H1 (cell line): ENCODE measurements around the gene AASDH. TPM values are rescaled to one million over a fixed set of nuclear protein-coding genes. Genes with fewer than 3 reads are reported as not detected.

Experiments used
- CTCF ChIA-PET: fragments of 300-600 bp; sonication (Branson Sonifier 250); formaldehyde crosslinking; loops from one replicate; lab custom pipeline; 2021; ENCODE audit not compliant: partially characterized antibody; lab: Charles Lee
- POLR2A ChIA-PET: fragments of 300-600 bp; sonication (Branson Sonifier 250); formaldehyde crosslinking; loops from one replicate; lab custom pipeline; 2021; ENCODE audit warnings: inconsistent platforms; ENCODE audit not compliant: partially characterized antibody; lab: Charles Lee
- DNase-seq, 2 experiments: peaks; one replicate each; pipeline versions ENCODE4 v3.0.0 to v3.0.0-alpha.2; 2010 to 2022; ENCODE audit warnings: low spot score in 2 of 2, low read depth in 1 of 2, mixed read lengths in 1 of 2
- FAIRE-seq: peaks from 2 replicates; lab custom pipeline; 2011; peaks lifted over from hg19 to GRCh38; lab: Jason Lieb, UNC
- H2AFZ ChIP-seq: 2 replicates; pipeline ENCODE4 v1.8.1; 2012; ENCODE audit warnings: low read length, inconsistent platforms
- H2AK5ac ChIP-seq: 2 replicates; pipeline ENCODE4 v1.6.1; 2013; ENCODE audit warnings: low read depth, low read length
- H2BK120ac ChIP-seq: replicated peaks from 2 replicates; pipeline ENCODE3; 2013; ENCODE audit warnings: low read depth, low read length, inconsistent platforms
- H2BK12ac ChIP-seq: 2 replicates; pipeline ENCODE4 v1.6.1; 2013; ENCODE audit warnings: low read depth, low read length
- H2BK15ac ChIP-seq: 2 replicates; pipeline ENCODE4 v1.6.1; 2013; ENCODE audit warnings: low read length
- H2BK20ac ChIP-seq: 2 replicates; pipeline ENCODE4 v1.6.1; 2013; ENCODE audit warnings: low read length
- H2BK5ac ChIP-seq: 2 replicates; pipeline ENCODE4 v1.6.1; 2013; ENCODE audit warnings: low read depth, low read length
- H3K14ac ChIP-seq: 2 replicates; pipeline ENCODE4 v1.6.1; 2013; ENCODE audit warnings: inconsistent platforms; ENCODE audit not compliant: insufficient read length
- H3K18ac ChIP-seq: 2 replicates; pipeline ENCODE4 v1.6.1; 2013; ENCODE audit warnings: low read length; ENCODE audit errors: extremely low read depth
- H3K23ac ChIP-seq: 2 replicates; pipeline ENCODE4 v1.6.1; 2013; ENCODE audit warnings: inconsistent platforms; ENCODE audit not compliant: insufficient read length
- H3K23me2 ChIP-seq: 2 replicates; pipeline ENCODE4 v1.6.1; 2013; ENCODE audit warnings: low read depth, low read length
- H3K27ac ChIP-seq: 2 replicates; pipeline ENCODE4 v1.6.1; 2011; ENCODE audit warnings: low read depth, low read length, inconsistent platforms
- H3K27me3 ChIP-seq, 4 experiments: replicated peaks in 1 of 4; 1 replicate in 1 of 4; 2 replicates in 3 of 4; pipeline versions ENCODE4 v1.6.1 to v1.8.1; 2011 to 2013; ENCODE audit warnings: low read length in 3 of 4, mild to moderate bottlenecking in 3 of 4, inconsistent platforms in 2 of 4, mixed read lengths in 2 of 4, moderate library complexity in 1 of 4; ENCODE audit not compliant: control insufficient read depth in 3 of 4, insufficient read depth in 3 of 4; ENCODE audit errors: extremely low read depth in 1 of 4
- H3K36me3 ChIP-seq, 4 experiments: 2 replicates each; pipeline versions ENCODE4 v1.6.1 to v1.8.1; 2011 to 2013; ENCODE audit warnings: mild to moderate bottlenecking in 4 of 4, low read length in 3 of 4, moderate library complexity in 2 of 4, control low read depth in 1 of 4, inconsistent platforms in 1 of 4; ENCODE audit not compliant: insufficient read depth in 4 of 4, control insufficient read depth in 2 of 4
- H3K4ac ChIP-seq: replicated peaks from 2 replicates; pipeline ENCODE3; 2013; ENCODE audit warnings: low read length, low read depth, mixed read lengths, inconsistent platforms; ENCODE audit not compliant: insufficient read length
- H3K4me1 ChIP-seq, 4 experiments: replicated peaks in 1 of 4; 1 replicate in 1 of 4; 2 replicates in 3 of 4; pipeline versions ENCODE4 v1.6.1 to v1.8.1; 2011 to 2013; ENCODE audit warnings: low read length in 3 of 4, inconsistent platforms in 2 of 4, mixed read lengths in 1 of 4; ENCODE audit not compliant: insufficient read depth in 4 of 4, control insufficient read depth in 3 of 4
- H3K4me2 ChIP-seq, 2 experiments: 2 replicates each; pipeline versions ENCODE4 v1.6.1 to v1.8.1; 2011 to 2013; ENCODE audit warnings: low read depth in 2 of 2, low read length in 2 of 2, control low read depth in 1 of 2, inconsistent platforms in 1 of 2, mild to moderate bottlenecking in 1 of 2; ENCODE audit not compliant: insufficient read depth in 1 of 2
- H3K4me3 ChIP-seq, 4 experiments: fragments of 200-600, 300-600 bp in 1 of 4; sonication (generic), shearing (Covaris generic), sonication (Bioruptor Twin) in 1 of 4; 2 replicates each; pipeline versions ENCODE4 v1.5.1 to v1.8.1; 2011 to 2016; ENCODE audit warnings: low read length in 4 of 4, low read depth in 3 of 4, control low read depth in 2 of 4, inconsistent platforms in 2 of 4, mild to moderate bottlenecking in 2 of 4, mixed read lengths in 1 of 4, moderate library complexity in 1 of 4; ENCODE audit not compliant: insufficient read depth in 2 of 4; ENCODE audit errors: extremely low read depth in 1 of 4
- H3K56ac ChIP-seq: replicated peaks from 2 replicates; pipeline ENCODE3; 2013; ENCODE audit warnings: low read depth, mild to moderate bottlenecking, mixed read lengths, low read length, inconsistent platforms; ENCODE audit not compliant: insufficient read length
- H3K79me1 ChIP-seq: 2 replicates; pipeline ENCODE4 v1.6.1; 2013; ENCODE audit warnings: low read depth, low read length, control low read depth
- H3K79me2 ChIP-seq, 2 experiments: 2 replicates each; pipeline versions ENCODE4 v1.6.1 to v1.8.1; 2012 to 2013; ENCODE audit warnings: low read length in 2 of 2, mild to moderate bottlenecking in 2 of 2, inconsistent platforms in 1 of 2; ENCODE audit not compliant: insufficient read depth in 2 of 2, control insufficient read depth in 1 of 2
- H3K9ac ChIP-seq, 4 experiments: replicated peaks in 1 of 4; 1 replicate in 1 of 4; 2 replicates in 3 of 4; pipeline versions ENCODE4 v1.6.1 to v1.8.1; 2011 to 2013; ENCODE audit warnings: low read depth in 3 of 4, low read length in 3 of 4, control low read depth in 2 of 4, mild to moderate bottlenecking in 2 of 4, moderate library complexity in 2 of 4, inconsistent platforms in 1 of 4; ENCODE audit errors: extremely low read depth in 1 of 4
- H3K9me3 ChIP-seq, 2 experiments: 2 replicates each; pipeline versions ENCODE4 v1.6.1 to v1.8.1; 2012 to 2013; ENCODE audit warnings: mild to moderate bottlenecking in 2 of 2, moderate library complexity in 2 of 2, control low read depth in 1 of 2, inconsistent platforms in 1 of 2, low read depth in 1 of 2, low read length in 1 of 2, mixed read lengths in 1 of 2; ENCODE audit not compliant: insufficient read depth in 2 of 2
- H4K20me1 ChIP-seq, 2 experiments: replicated peaks in 1 of 2; 2 replicates each; pipeline versions ENCODE3 to v1.8.1; 2011 to 2013; ENCODE audit warnings: inconsistent platforms in 2 of 2, low read length in 2 of 2, mild to moderate bottlenecking in 1 of 2; ENCODE audit not compliant: insufficient read depth in 2 of 2, control insufficient read depth in 1 of 2
- H4K5ac ChIP-seq: 2 replicates; pipeline ENCODE4 v1.6.1; 2013; ENCODE audit warnings: low read length, low read depth, mixed read lengths, inconsistent platforms; ENCODE audit not compliant: insufficient read length
- H4K8ac ChIP-seq: 2 replicates; pipeline ENCODE4 v1.8.0; 2013; ENCODE audit warnings: mild to moderate bottlenecking, moderate library complexity, low read length, inconsistent platforms; ENCODE audit not compliant: insufficient read depth; ENCODE audit errors: extremely low read depth
- H4K91ac ChIP-seq: replicated peaks from 2 replicates; pipeline ENCODE3; 2013; ENCODE audit warnings: low read length, mixed read lengths, inconsistent platforms; ENCODE audit not compliant: insufficient read length
- CEBPB ChIP-seq: IDR thresholded peaks from 2 replicates; pipeline ENCODE4 v1.6.1; 2012; ENCODE audit warnings: low read depth, low read length
- E2F6 ChIP-seq: IDR thresholded peaks from 2 replicates; pipeline ENCODE4 v1.6.1; 2012; ENCODE audit warnings: inconsistent platforms
- RAD21 ChIP-seq, 2 experiments: IDR thresholded peaks in 1 of 2; conservative IDR thresholded peaks in 1 of 2; 2 replicates each; pipeline ENCODE4 v1.6.1; 2011; ENCODE audit warnings: low read depth in 2 of 2, low read length in 2 of 2, improper control_type of control experiment in 1 of 2, inconsistent platforms in 1 of 2, mild to moderate bottlenecking in 1 of 2, moderate library complexity in 1 of 2
- SP4 ChIP-seq: IDR thresholded peaks from 2 replicates; pipeline ENCODE4 v1.6.1; 2012; ENCODE audit warnings: low read length, inconsistent platforms
- WGBS, 2 experiments: shearing (Covaris generic) in 1 of 2; methylation state at CpG; one replicate each; pipeline versions ENCODE4 v1.1.6 to v1.1.7; 2013 to 2015; ENCODE audit warnings: low lambda C conversion rate in 2 of 2, mixed read lengths in 2 of 2, inconsistent platforms in 1 of 2, low coverage in 1 of 2, missing lambda C conversion rate in 1 of 2; ENCODE audit not compliant: insufficient replicate concordance in 2 of 2, insufficient coverage in 1 of 2, insufficient read length in 1 of 2; ENCODE audit errors: extremely low coverage in 1 of 2, missing lambda C conversion rate in 1 of 2; 5-methylcytosine and 5-hydroxymethylcytosine counted together
- polyA plus RNA-seq, 7 experiments: library from polyadenylated mRNA; depleted of rRNA in 3 of 7; stranded (reverse) in 5 of 7; unstranded in 2 of 7; fragments of >200 nt in 5 of 7; fragments of 200-250 nt in 2 of 7; gene quantifications; 1 replicate in 5 of 7; 2 replicates in 1 of 7; 4 replicates in 1 of 7; pipeline versions ENCODE4 v1.2.1 to v1.2.3, GENCODE V29; 2011 to 2013; ENCODE audit warnings: missing spikeins in 2 of 7, mixed read lengths in 2 of 7
- total RNA-seq: library from RNA; stranded (reverse); fragmentation: NEBNext Ultra II Directional; extraction: Animal tissue kit (Norgen Biotek cat#: 25700); gene quantifications from 2 replicates; pipeline ENCODE4 v1.2.1, GENCODE V29; 2021

Gene AASDH
- total and polyA plus RNA-seq, 2 of the 8 experiments (the other 6 are each of a cell fraction or from before 2014, with no cell fraction given), result 8.0 to 10.9 TPM

- no peak overlapping the region for H2BK15ac ChIP-seq
- H3K9me3 ChIP-seq, result no peaks in the 10 kb centered on the region
- peaks cover 0 to 9% (median 6%) of the 10 kb centered on the region in 4 experiments; a peak in 5 of 8 replicates for H3K36me3 ChIP-seq
- no peak overlapping the region for H3K27ac ChIP-seq
- POLR2A ChIA-PET, result no interaction called here
- H4K20me1 ChIP-seq, result no peaks in the 10 kb centered on the region
- no peak overlapping the region for H2AFZ ChIP-seq
- H3K27me3 ChIP-seq, result no peaks in the 10 kb centered on the region
- TF ChIP-seq SP4, result no peak
- no peak for TF ChIP-seq E2F6
- TF ChIP-seq RAD21 (IDR thresholded peaks at IDR 0.05 in 1 of 2, conservative IDR thresholded peaks at IDR 0.05 in 1 of 2; ENCODE audit: low read depth in 2 of 2, low read length in 2 of 2), result no peak
- no peak for TF ChIP-seq CEBPB
- no peak overlapping the region for H3K18ac ChIP-seq
- no peak overlapping the region for H2BK120ac ChIP-seq
- H2BK12ac ChIP-seq, result no peak overlapping the region
- H4K8ac ChIP-seq, result no peak overlapping the region
- H3K14ac ChIP-seq, result no peak overlapping the region
- H2BK5ac ChIP-seq, result no peak overlapping the region
- H4K5ac ChIP-seq, result no peak overlapping the region
- no peak overlapping the region for H3K23ac ChIP-seq
- no peaks in the 10 kb centered on the region for H3K79me1 ChIP-seq
- no peak overlapping the region for H4K91ac ChIP-seq
- H3K4me1 ChIP-seq, result no peaks in the 10 kb centered on the region
- H2BK20ac ChIP-seq, result no peak overlapping the region
- WGBS, 2 experiments, result 94% methylated on average over 5 of the region's 5 CpGs; no CpG with 5 or more reads in 1 of the 2 experiments
- no peak overlapping the region for H3K4me2 ChIP-seq
- H3K23me2 ChIP-seq, result no peaks in the 10 kb centered on the region
- FAIRE-seq, result no peak
- no peaks in the 10 kb centered on the region for H3K79me2 ChIP-seq
- DNase-seq, result no peak
- H2AK5ac ChIP-seq, result no peak overlapping the region
- CTCF ChIA-PET, result no interaction called here
- no peak overlapping the region for H3K4ac ChIP-seq
- no peak overlapping the region for H3K9ac ChIP-seq
- no peak overlapping the region for H3K56ac ChIP-seq
- H3K4me3 ChIP-seq, result no peak overlapping the region
Observed at GRCh38 chr4:56320293-56320692, 67.0 kb downstream of the AASDH start.
